GM23338 (cell line): ENCODE data around the gene CPT2. TPM values are rescaled to one million over a fixed set of nuclear protein-coding genes. Genes with fewer than 3 reads are reported as not detected.

Source experiments
- polyA plus RNA-seq: library from polyadenylated mRNA; unstranded; fragments of >200 nt; fragmentation: Nextera tagmentation; extraction: Ambion mirVana; gene quantifications from 2 replicates; pipeline ENCODE4 v1.2.1, GENCODE V29; 2016
- total RNA-seq: library from RNA; depleted of rRNA; stranded (reverse); fragments of >200 nt; shearing (Covaris generic); gene quantifications from 2 replicates; pipeline ENCODE4 v1.2.3, GENCODE V29; 2014; rRNA removed

The CPT2 gene
- total and polyA plus RNA-seq, 2 experiments from 2014 or later: 11.2 to 30.6 TPM

Other genes starting within 250 kb of the CPT2 start
- 0.24 and 1.0 TPM in 2 replicates for gene PODN, start 134.6 kb upstream of the CPT2 start, total RNA-seq
- 0.16 TPM in 1 of 2 replicates, not detected in the other for gene PODN, start 134.6 kb upstream of the CPT2 start, polyA plus RNA-seq
- gene SLC1A7, start 54.2 kb upstream of the CPT2 start, total RNA-seq: not detected in 2 replicates
- not detected in 2 replicates for gene SLC1A7, start 54.2 kb upstream of the CPT2 start, polyA plus RNA-seq
- 39.5 and 59.8 TPM in 2 replicates for gene CZIB, start 23.8 kb downstream of the CPT2 start, total RNA-seq
- 74.7 and 84.1 TPM in 2 replicates for gene CZIB, start 23.8 kb downstream of the CPT2 start, polyA plus RNA-seq
- 79.3 and 110 TPM in 2 replicates for gene MAGOH, start 41.7 kb downstream of the CPT2 start, total RNA-seq
- gene MAGOH, start 41.7 kb downstream of the CPT2 start, polyA plus RNA-seq: 181 and 185 TPM in 2 replicates
- 71.1 and 72.4 TPM in 2 replicates for gene LRP8, start 131.2 kb downstream of the CPT2 start, total RNA-seq
- 27.8 and 28.3 TPM in 2 replicates for gene LRP8, start 131.2 kb downstream of the CPT2 start, polyA plus RNA-seq